PC-3 (cell line): ENCODE results near the gene PSG5.
"Not testable (repeated sequence)": the region's sequence is repeated elsewhere in the genome, so short reads cannot be mapped to it uniquely, and the experiment has no call there.

ENCODE experiments used
- CTCF ChIP-seq: fragments of 300-600 bp; sonication (generic); conservative IDR thresholded peaks from 2 replicates; pipeline ENCODE4 v1.5.1; 2017; ENCODE audit warnings: antibody characterized with exemption, low read depth, mild to moderate bottlenecking, low read length
- EZH2phosphoT487 ChIP-seq: fragments of 300-600 bp; sonication (generic); IDR thresholded peaks from 2 replicates; pipeline ENCODE4 v1.6.1; 2018; ENCODE audit warnings: mild to moderate bottlenecking, antibody characterized with exemption, low read length, borderline replicate concordance

GRCh38 chr19:43131281-43131842 lies 55.0 kb downstream of the PSG5 start:
- TF ChIP-seq CTCF, EZH2phosphoT487: not testable (repeated sequence)
